Large intestine (tissue), 3 donors: ENCODE results near the gene GARIN5A. TPM values are rescaled to one million over a fixed set of nuclear protein-coding genes. Genes with fewer than 3 reads are reported as not detected.

Experiments
- DNase-seq, 2 donors: peaks; one replicate each; pipeline versions ENCODE4 v3.0.0 to v3.0.0-alpha.2; 2013
- H3K27ac ChIP-seq: one replicate; pipeline ENCODE4 v1.5.1; 2013; ENCODE audit warnings: low read length
- H3K27me3 ChIP-seq: 2 replicates; pipeline ENCODE4 v1.6.1; 2013; ENCODE audit warnings: low read length; ENCODE audit not compliant: control insufficient read depth, insufficient read depth
- H3K36me3 ChIP-seq: 2 replicates; pipeline ENCODE4 v1.6.1; 2013; ENCODE audit warnings: low read length; ENCODE audit not compliant: control insufficient read depth, insufficient read depth
- H3K4me1 ChIP-seq: one replicate; pipeline ENCODE4 v1.6.1; 2013; ENCODE audit warnings: low read length; ENCODE audit not compliant: control insufficient read depth, insufficient read depth
- H3K4me3 ChIP-seq: one replicate; pipeline ENCODE4 v1.5.1; 2013; ENCODE audit warnings: low read length
- H3K9me3 ChIP-seq: one replicate; pipeline ENCODE4 v1.6.1; 2013; ENCODE audit warnings: mild to moderate bottlenecking, low read depth, low read length, moderate library complexity; ENCODE audit not compliant: control insufficient read depth
- WGBS: methylation state at CpG from one replicate; pipeline ENCODE4 v1.1.5; 2013; ENCODE audit warnings: low lambda C conversion rate; ENCODE audit not compliant: insufficient coverage; 5-methylcytosine and 5-hydroxymethylcytosine counted together
- polyA plus RNA-seq: library from polyadenylated mRNA; unstranded; fragments of 120-200 nt; gene quantifications from one replicate; pipeline ENCODE4 v1.2.1, GENCODE V29; 2013

GARIN5A gene
- polyA plus RNA-seq, 1 donor, result 2.7 TPM

DNA sequence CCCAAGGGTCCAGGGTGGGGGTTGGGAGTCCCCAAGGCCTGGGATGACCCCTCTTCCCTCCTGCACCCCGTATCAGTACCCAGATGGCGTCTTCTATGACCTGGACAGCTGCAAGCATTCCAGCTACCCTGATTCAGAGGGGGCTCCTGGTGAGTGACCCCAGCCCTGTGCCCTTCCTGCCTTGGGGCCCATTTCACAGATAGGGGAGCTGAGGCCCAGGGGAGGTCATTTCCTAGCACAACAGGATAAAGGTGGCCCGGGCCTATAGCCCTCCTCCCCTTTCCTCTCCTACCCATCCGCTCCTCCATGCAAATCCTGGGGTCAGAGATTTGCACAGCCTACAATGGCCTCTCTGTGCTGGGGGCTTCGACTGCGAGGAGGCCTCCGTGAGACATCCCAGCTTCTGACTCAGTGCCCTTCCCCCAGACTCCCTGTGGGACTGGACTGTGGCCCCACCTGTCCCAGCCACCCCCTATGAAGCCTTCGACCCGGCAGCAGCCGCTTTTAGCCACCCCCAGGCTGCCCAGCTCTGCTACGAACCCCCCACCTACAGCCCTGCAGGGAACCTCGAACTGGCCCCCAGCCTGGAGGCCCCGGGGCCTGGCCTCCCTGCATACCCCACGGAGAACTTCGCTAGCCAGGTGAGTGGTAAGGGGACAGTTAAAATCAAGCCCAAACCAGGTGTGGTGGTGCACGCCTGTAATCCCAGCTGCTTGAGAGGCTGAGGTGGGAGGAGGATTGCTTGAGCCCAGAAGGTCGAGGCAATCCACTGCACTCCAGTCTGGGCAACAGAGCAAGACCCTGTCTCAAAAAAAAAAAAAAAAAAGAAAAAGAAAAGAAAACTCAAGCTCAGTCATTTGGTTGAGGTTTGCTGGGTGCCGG is 54.0 kb downstream of the GARIN5A start:
- Histone ChIP-seq H3K4me1 (no peaks in the 10 kb centered on the region), H3K27me3 (peaks cover 24% of the 10 kb centered on the region), H3K36me3 (no peaks in the 10 kb centered on the region), H3K9me3 (no peaks in the 10 kb centered on the region), H3K4me3 (no peak overlapping the region), H3K27ac (no peak overlapping the region)
- no CpG with 5 or more reads among the region's 18 CpGs for WGBS
- DNase-seq, result no peak

DNA sequence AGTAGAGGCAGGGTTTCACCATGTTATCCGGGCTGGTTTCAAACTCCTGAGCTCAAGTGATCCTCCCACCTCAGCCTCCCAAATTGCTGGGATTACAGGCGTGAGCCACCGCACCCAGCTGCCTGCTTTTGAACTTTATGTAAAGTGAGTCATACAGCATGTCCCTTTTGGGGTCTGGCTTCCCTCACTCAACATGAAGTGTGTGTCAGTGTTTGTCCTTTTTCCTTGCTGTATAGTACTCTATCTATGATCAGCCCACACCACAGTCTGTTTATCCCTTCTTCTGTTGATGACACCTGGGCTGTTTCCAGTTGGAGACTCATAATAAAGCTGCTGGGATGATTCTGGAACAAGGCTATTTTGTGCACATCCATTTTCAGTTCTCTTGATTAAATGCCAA is 55.8 kb downstream of the GARIN5A start:
- H3K27ac ChIP-seq, result no peak overlapping the region
- H3K9me3 ChIP-seq, result peaks cover 5% of the 10 kb centered on the region
- DNase-seq, result no peak
- peaks cover 5% of the 10 kb centered on the region for H3K4me1 ChIP-seq
- peaks cover 24% of the 10 kb centered on the region for H3K27me3 ChIP-seq
- H3K4me3 ChIP-seq, result no peak overlapping the region
- no CpG with 5 or more reads among the region's 3 CpGs for WGBS
- H3K36me3 ChIP-seq, result no peaks in the 10 kb centered on the region

DNA sequence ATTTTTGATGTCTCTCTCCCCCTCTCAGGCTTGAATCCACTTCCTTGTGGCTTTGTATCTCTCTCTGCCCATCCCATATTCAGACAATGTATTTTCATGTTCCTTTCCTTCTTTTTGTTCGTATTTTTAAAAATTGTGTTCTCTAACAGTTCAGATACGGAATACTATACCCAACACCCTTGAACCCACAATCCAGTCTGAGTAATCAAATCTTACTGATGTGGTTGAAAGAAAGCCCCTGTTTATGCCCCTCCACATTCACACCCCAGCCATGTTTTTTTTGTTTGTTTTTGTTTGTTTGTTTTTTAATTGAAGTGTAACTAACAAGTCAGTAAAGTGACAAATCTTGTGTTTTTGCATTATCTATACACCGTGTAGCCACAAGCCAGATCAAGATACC is 56.5 kb downstream of the GARIN5A start:
- Histone ChIP-seq H3K4me3 (no peak overlapping the region), H3K4me1 (peaks cover 5% of the 10 kb centered on the region), H3K36me3 (no peaks in the 10 kb centered on the region), H3K9me3 (peaks cover 5% of the 10 kb centered on the region), H3K27ac (no peak overlapping the region), H3K27me3 (peaks cover 24% of the 10 kb centered on the region)
- WGBS, result 9% methylated on average over 1 of the region's 3 CpGs
- no peak for DNase-seq

DNA sequence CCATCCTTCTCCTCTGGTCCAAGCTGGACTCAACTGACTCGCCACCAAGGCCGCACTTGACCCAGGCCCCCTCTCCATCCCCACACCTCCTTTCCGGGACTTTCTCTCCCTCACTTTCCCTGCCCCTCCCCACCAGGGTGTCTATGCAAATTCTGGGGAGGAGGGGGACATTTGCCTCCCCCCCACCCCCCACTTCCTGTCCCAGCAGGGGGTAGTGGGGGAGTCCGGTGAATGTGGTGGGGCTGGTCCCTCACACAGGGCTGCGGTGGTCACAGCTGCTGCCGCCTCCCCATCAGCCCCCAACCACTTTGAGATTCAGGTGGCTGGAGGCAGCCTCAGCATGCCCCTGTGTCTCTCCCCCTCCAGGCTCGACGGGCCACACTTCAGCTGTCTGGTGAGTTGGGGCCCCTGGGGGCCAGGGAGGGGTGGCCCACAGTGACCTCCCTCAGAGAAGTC is 57.0 kb downstream of the GARIN5A start:
- Histone ChIP-seq H3K4me1 (peaks cover 6% of the 10 kb centered on the region), H3K36me3 (no peaks in the 10 kb centered on the region), H3K27me3 (peaks cover 24% of the 10 kb centered on the region), H3K4me3 (no peak overlapping the region), H3K9me3 (peaks cover 5% of the 10 kb centered on the region), H3K27ac (no peak overlapping the region)
- no CpG with 5 or more reads among the region's 8 CpGs for WGBS
- DNase-seq, result no peak

DNA sequence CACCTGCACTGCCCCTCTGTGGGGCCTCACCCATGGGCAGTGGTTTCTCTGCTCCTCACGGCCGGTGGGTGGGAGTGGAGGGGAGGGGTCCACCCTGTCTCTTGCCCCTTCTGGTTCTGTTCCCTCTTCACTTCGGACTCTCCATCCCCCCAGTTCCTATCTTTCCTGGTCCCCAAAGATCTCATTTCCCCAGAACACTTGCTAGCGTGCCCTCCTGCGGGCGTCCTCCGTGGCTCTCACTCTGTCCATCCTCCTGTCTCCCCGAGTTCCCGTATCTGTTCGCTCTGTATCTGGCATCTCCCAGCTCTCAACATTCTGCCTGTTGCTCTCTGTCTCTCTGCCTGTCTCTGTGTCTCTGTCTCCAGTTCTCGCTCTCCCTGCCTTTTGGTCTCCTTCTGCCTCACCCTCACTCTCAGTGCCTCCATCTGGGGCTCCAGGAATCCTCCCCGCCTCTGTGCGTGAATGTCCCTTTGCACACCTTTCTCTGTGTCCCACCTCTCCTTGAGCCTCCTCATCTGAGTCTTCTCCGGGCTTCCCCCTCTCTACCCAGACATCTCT is 57.5 kb downstream of the GARIN5A start:
- no peak overlapping the region for H3K4me3 ChIP-seq
- no peaks in the 10 kb centered on the region for H3K36me3 ChIP-seq
- no peak overlapping the region for H3K27ac ChIP-seq
- WGBS, result 10% methylated on average over 8 of the region's 14 CpGs
- peaks cover 24% of the 10 kb centered on the region for H3K27me3 ChIP-seq
- no peak for DNase-seq
- peaks cover 8% of the 10 kb centered on the region for H3K4me1 ChIP-seq
- H3K9me3 ChIP-seq, result peaks cover 5% of the 10 kb centered on the region

DNA sequence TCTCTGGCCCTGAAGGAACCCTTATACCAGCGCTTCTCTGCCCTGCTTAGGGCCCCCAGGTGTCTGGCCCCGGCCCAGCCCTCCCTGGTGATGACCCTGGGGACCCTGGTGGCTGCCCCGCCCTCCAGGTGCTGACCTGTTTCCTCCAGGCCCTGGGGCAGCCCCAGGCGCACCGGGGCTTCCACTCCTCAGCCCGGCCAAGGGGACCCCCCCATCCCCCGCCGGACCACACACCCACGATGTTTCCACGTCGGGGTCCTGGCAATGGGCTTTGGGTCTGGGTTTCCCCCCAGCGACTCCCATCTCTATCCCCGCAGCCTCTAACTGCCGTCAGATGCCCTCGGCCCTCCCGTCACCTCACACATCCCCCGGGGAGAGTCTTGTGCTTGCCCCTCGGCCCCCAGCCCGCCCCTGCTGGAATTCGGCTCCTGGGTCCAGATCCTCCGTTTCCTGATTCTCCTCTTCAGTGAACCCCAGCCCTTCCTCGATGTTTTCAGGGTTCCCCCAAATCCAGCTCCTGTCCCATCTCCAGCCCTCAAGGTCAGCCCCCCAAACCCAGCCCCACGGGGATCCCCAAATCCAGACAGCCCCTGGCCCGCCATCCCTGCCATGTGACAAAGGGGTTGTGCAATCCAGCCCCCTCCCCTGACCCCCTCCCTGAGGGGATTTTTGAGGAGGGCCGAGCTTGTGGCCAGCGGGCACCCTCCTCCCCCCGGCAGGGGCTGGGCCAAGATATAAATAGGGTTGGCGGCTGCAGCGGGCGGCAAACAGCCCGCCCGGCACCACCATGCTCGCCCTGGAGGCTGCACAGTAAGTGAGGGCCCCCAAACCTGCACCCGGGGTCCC is 58.2 kb downstream of the GARIN5A start, which contains the start of gene SPIB:
Gene SPIB, plus strand, starts transcription at position 763 of the 846 bp plus-strand sequence. Its CDS starts 25 bp downstream, at position 788.
- H3K36me3 ChIP-seq, result peaks cover 3% of the 10 kb centered on the region
- H3K27ac ChIP-seq, result no peak within 1 kb of the TSS
- H3K9me3 ChIP-seq, result peaks cover 5% of the 10 kb centered on the region
- peaks cover 24% of the 10 kb centered on the region for H3K27me3 ChIP-seq
- WGBS, result 20% methylated on average over 1 of the region's 34 CpGs
- H3K4me1 ChIP-seq, result peaks cover 8% of the 10 kb centered on the region
- H3K4me3 ChIP-seq, result no peak within 1 kb of the TSS
- DNase-seq, result no peak

DNA sequence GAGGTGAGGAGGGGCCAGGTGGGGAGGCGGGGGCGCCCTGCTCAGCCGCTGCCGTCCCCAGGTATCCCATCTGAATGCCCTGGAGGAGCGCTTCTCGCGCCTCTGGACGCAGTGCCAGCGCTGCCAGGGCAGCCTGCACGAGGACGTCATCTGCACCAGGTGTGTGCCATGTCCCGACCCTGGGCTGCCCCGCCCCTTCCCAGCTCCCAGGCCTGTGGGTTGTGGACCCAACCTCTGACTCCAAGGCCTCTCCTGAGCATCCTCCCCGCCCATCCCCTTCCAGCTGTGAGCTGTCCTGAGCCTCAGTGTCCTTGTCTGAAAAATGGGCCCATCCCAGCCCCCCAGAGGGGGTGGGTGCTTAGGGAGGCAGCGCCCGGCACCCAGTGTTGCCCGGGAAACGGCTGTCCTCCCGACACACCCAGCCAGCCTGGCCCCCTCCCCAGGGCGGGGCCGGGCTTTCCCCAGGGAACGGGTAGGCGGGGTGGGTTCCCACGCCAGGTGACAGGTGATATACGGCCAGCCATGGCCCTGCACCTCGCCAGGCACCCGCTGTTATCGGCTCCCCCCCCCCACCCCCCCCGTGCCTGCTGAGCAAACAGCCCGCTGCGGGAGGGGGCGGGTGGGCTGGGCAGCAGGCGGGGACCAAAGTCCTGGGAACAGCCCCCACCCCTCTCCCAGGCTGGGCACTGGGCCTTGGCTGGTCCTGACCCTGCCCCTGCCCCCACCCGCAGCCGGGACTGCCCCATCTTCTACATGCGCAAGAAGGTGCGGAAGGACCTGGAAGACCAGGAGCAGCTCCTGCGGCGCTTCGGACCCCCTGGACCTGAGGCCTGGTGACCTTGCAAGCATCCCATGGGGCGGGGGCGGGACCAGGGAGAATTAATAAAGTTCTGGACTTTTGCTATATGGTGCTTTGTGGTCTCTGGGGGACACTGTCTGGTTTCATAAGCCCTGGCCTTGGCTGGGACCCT is 59.3 kb downstream of the GARIN5A start:
- DNase-seq, result peak in 1 of 2 donors; percentile 46
- no CpG with 5 or more reads among the region's 42 CpGs for WGBS
- Histone ChIP-seq H3K9me3 (peaks cover 5% of the 10 kb centered on the region), H3K27ac (no peak overlapping the region), H3K36me3 (peaks cover 4% of the 10 kb centered on the region), H3K4me1 (peaks cover 8% of the 10 kb centered on the region), H3K4me3 (no peak overlapping the region), H3K27me3 (peaks cover 24% of the 10 kb centered on the region)

Other genes with a start within 250 kb of the GARIN5A start
- 3.1 TPM for gene KCNC3, start 147.5 kb downstream of the GARIN5A start, polyA plus RNA-seq
- 2.8 TPM for gene NAPSA, start 111.2 kb downstream of the GARIN5A start, polyA plus RNA-seq
- 34.2 TPM for gene NR1H2, start 100.4 kb downstream of the GARIN5A start, polyA plus RNA-seq
- gene POLD1, start 92.5 kb downstream of the GARIN5A start, polyA plus RNA-seq, result 26.1 TPM
- gene SPIB, start 57.9 kb downstream of the GARIN5A start, polyA plus RNA-seq, result 13.5 TPM
- gene MYBPC2, start 44.0 kb downstream of the GARIN5A start, polyA plus RNA-seq, result 0.37 TPM
- 142 TPM for gene EMC10, start 341 bp downstream of the GARIN5A start, polyA plus RNA-seq
- gene JOSD2, start 34.3 kb upstream of the GARIN5A start, polyA plus RNA-seq, result 20.1 TPM
- gene ASPDH, start 37.1 kb upstream of the GARIN5A start, polyA plus RNA-seq, result 4.4 TPM
- 6.9 TPM for gene LRRC4B, start 91.6 kb upstream of the GARIN5A start, polyA plus RNA-seq
- 0.93 TPM for gene SYT3, start 163.0 kb upstream of the GARIN5A start, polyA plus RNA-seq
- gene C19orf81, start 172.6 kb upstream of the GARIN5A start, polyA plus RNA-seq, result 0.46 TPM
- 3.2 TPM for gene SHANK1, start 243.0 kb upstream of the GARIN5A start, polyA plus RNA-seq
- gene CLEC11A, start 246.5 kb upstream of the GARIN5A start, polyA plus RNA-seq, result 14.6 TPM